K562 (cell line): ENCODE data around the gene HSF4. TPM values are rescaled to one million over a fixed set of nuclear protein-coding genes. Genes with fewer than 3 reads are reported as not detected.

Experiments
- ATF7 ChIP-seq: fragments of 450-650 bp; IDR thresholded peaks from 2 replicates; pipeline ENCODE4 v1.7.1; 2014; ENCODE audit warnings: mild to moderate bottlenecking, moderate library complexity
- CEBPG ChIP-seq, 3 experiments: fragments of 200-800 bp in 1 of 3; sonication (Bioruptor generic) in 1 of 3; sonication (generic) in 1 of 3; formaldehyde crosslinking in 1 of 3; IDR thresholded peaks in 2 of 3; conservative IDR thresholded peaks in 1 of 3; 2 replicates each; pipeline versions ENCODE4 v1.6.1 to v1.8.0; 2016 to 2022; ENCODE audit warnings: missing compliant biosample characterization in 2 of 3, missing genetic modification characterization in 2 of 3, mild to moderate bottlenecking in 1 of 3, missing genetic modification reagents in 1 of 3
- E2F3 ChIP-seq: fragments of 250-450 bp; sonication (Bioruptor Pico); IDR thresholded peaks from 2 replicates; pipeline ENCODE4 v1.4.0; 2020; ENCODE audit warnings: mild to moderate bottlenecking
- ELF1 ChIP-seq: fragments of 200-800 bp; sonication (Bioruptor generic); IDR thresholded peaks from 2 replicates; pipeline ENCODE4 v1.6.1; 2016; ENCODE audit warnings: missing genetic modification characterization, missing compliant biosample characterization
- EP300 ChIP-seq: IDR thresholded peaks from 2 replicates; pipeline ENCODE4 v1.6.1; 2012; ENCODE audit warnings: low read length, improper control_type of control experiment
- ETV6 ChIP-seq, 3 experiments: fragments of 150-350 bp in 1 of 3; sonication (generic) in 1 of 3; formaldehyde crosslinking in 1 of 3; IDR thresholded peaks; 2 replicates each; pipeline versions ENCODE4 v1.6.1 to v1.8.0; 2014 to 2022; ENCODE audit warnings: borderline replicate concordance in 2 of 3, low read depth in 2 of 3, antibody characterized with exemption in 1 of 3, low read length in 1 of 3, mild to moderate bottlenecking in 1 of 3, missing genetic modification reagents in 1 of 3
- L3MBTL2 ChIP-seq: fragments of 450-650 bp; IDR thresholded peaks from 2 replicates; pipeline ENCODE4 v1.6.1; 2016; ENCODE audit warnings: mild to moderate bottlenecking, moderate library complexity
- MTF1 ChIP-seq: fragments of 250-450 bp; sonication (Bioruptor Pico); IDR thresholded peaks from 2 replicates; pipeline ENCODE4 v1.9.0; 2021; ENCODE audit warnings: moderate library complexity, mild to moderate bottlenecking, inconsistent platforms, borderline replicate concordance
- NKRF ChIP-seq: fragments of 450-650 bp; IDR thresholded peaks from 2 replicates; pipeline ENCODE4 v1.6.1; 2016; ENCODE audit warnings: borderline replicate concordance
- NR2C1 ChIP-seq, 2 experiments: fragments of 450-650 bp; IDR thresholded peaks; 2 replicates each; pipeline ENCODE4 v1.6.1; 2017; ENCODE audit warnings: mild to moderate bottlenecking in 2 of 2, antibody characterized with exemption in 1 of 2, inconsistent platforms in 1 of 2, missing compliant biosample characterization in 1 of 2, missing genetic modification characterization in 1 of 2
- NR2C2 ChIP-seq, 2 experiments: fragments of 200-800 bp in 1 of 2; sonication (Bioruptor generic) in 1 of 2; sonication (generic) in 1 of 2; formaldehyde crosslinking in 1 of 2; IDR thresholded peaks; 2 replicates each; pipeline versions ENCODE4 v1.6.1 to v1.8.0; 2016 to 2022; ENCODE audit warnings: mild to moderate bottlenecking in 1 of 2, missing compliant biosample characterization in 1 of 2, missing genetic modification characterization in 1 of 2, missing genetic modification reagents in 1 of 2
- PKNOX1 ChIP-seq: fragments of 450-650 bp; IDR thresholded peaks from 2 replicates; pipeline ENCODE4 v1.6.1; 2016
- RB1 ChIP-seq: fragments of 450-650 bp; IDR thresholded peaks from 2 replicates; pipeline ENCODE4 v1.6.1; 2017; ENCODE audit warnings: low read depth, mild to moderate bottlenecking
- SP1 ChIP-seq: sonication (generic); formaldehyde crosslinking; IDR thresholded peaks from 2 replicates; pipeline ENCODE4 v1.8.1; 2022; ENCODE audit warnings: mild to moderate bottlenecking, missing genetic modification reagents
- SPI1 ChIP-seq: IDR thresholded peaks from 2 replicates; pipeline ENCODE4 v1.6.1; 2011; ENCODE audit warnings: low read depth, low read length, control low read depth, borderline replicate concordance
- TCF7L2 ChIP-seq: fragments of 150-350 bp; IDR thresholded peaks from 2 replicates; pipeline ENCODE4 v1.6.1; 2016; ENCODE audit warnings: low read depth, mild to moderate bottlenecking, low read length, moderate library complexity
- TEAD1 ChIP-seq, 2 experiments: fragments of 450-650 bp in 1 of 2; sonication (generic) in 1 of 2; formaldehyde crosslinking; IDR thresholded peaks; 2 replicates each; pipeline versions ENCODE4 v1.4.0 to v1.8.0; 2020 to 2022; ENCODE audit warnings: mild to moderate bottlenecking in 2 of 2, missing genetic modification reagents in 1 of 2
- TFAM ChIP-seq: fragments of 250-450 bp; sonication (Bioruptor Pico); conservative IDR thresholded peaks from 2 replicates; pipeline ENCODE4 v1.5.0; 2021; ENCODE audit warnings: mild to moderate bottlenecking, moderate library complexity
- ZNF311 ChIP-seq: fragments of 250-450 bp; sonication (Bioruptor Pico); IDR thresholded peaks from 2 replicates; pipeline ENCODE4 v1.4.0; 2020; ENCODE audit warnings: mild to moderate bottlenecking, moderate library complexity
- ZNF507 ChIP-seq: conservative IDR thresholded peaks from 2 replicates; pipeline ENCODE4 v1.6.1; 2017; ENCODE audit warnings: missing genetic modification characterization, missing compliant biosample characterization
- polyA plus RNA-seq, 8 experiments: library from polyadenylated mRNA; depleted of rRNA in 4 of 8; stranded (reverse) in 5 of 8; unstranded in 3 of 8; fragments of >200 nt; fragmentation: Nextera tagmentation in 2 of 8; fragmentation: Illumina TruSeq in 1 of 8; extraction: Ambion mirVana in 2 of 8; extraction: Trizol in 1 of 8; gene quantifications; 2 replicates each; pipeline versions ENCODE4 v1.2.1 to v1.2.3, GENCODE V29; 2011 to 2014; ENCODE audit warnings: inconsistent platforms in 1 of 8, missing spikeins in 1 of 8
- total RNA-seq, 7 experiments: library from RNA; depleted of rRNA in 6 of 7; stranded (reverse); fragments of >200 nt in 6 of 7; fragmentation: Illumina TruSeq in 2 of 7; extraction: Trizol in 2 of 7; gene quantifications; 2 replicates each; pipeline versions ENCODE4 v1.2.1 to v1.2.3, GENCODE V29; 2011 to 2021; ENCODE audit warnings: low replicate concordance in 1 of 7
- TF ChIP-seq, protein P1 (sequence below): sonication (generic); formaldehyde crosslinking; IDR thresholded peaks from 2 replicates; pipeline ENCODE4 v1.9.0; 2022; ENCODE audit warnings: mild to moderate bottlenecking, missing genetic modification reagents

Gene HSF4
- total and polyA plus RNA-seq, 9 of the 15 experiments (the other 6 are each of a cell fraction or from before 2014, with no cell fraction given) = 0.50 to 35.4 (median 8.8) TPM; not detected in 1

GRCh38 chr16:67191995-67192681 lies 27.6 kb downstream of the HSF4 start, which contains the start of gene E2F4 (continued):
- TF ChIP-seq MTF1 (CRISPR knock-in tag) = no peak
- TF ChIP-seq L3MBTL2 = peak; percentile 40; the same call in 1 of the 2 replicates
- TF ChIP-seq NR2C1 (IDR thresholded peaks at IDR 0.05) = 0 out of 2 replicates have a peak, but pooled peaks have one; percentile 15
- TF ChIP-seq NR2C1 (tag; IDR thresholded peaks at IDR 0.05) = peak; percentile 62; the same call in 1 of the 2 replicates
- TF ChIP-seq EP300 = peak; percentile 41; the same call in 1 of the 2 replicates
- TF ChIP-seq CEBPG (CRISPR knock-in tag; IDR thresholded peaks at IDR 0.05) = peak; percentile 37
- TF ChIP-seq CEBPG (tag; conservative IDR thresholded peaks at IDR 0.05 in 1 of 2, IDR thresholded peaks at IDR 0.05 in 1 of 2) = no peak
- peak; percentile 74 for TF ChIP-seq NR2C2 (CRISPR knock-in tag; IDR thresholded peaks at IDR 0.05)
- peak; percentile 84; the same call in 1 of the 2 replicates for TF ChIP-seq NR2C2 (tag; IDR thresholded peaks at IDR 0.05)
- TF ChIP-seq, protein P1, sequence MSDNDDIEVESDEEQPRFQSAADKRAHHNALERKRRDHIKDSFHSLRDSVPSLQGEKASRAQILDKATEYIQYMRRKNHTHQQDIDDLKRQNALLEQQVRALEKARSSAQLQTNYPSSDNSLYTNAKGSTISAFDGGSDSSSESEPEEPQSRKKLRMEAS = peak; percentile 36; the same call in 1 of the 2 replicates
- TF ChIP-seq ELF1 (tag) = peak; percentile 97
- peak; percentile 69 for TF ChIP-seq SP1 (CRISPR knock-in tag)
- TF ChIP-seq RB1 = peak; percentile 78; the same call in 1 of the 2 replicates
- peak; percentile 90 for TF ChIP-seq SPI1
- TF ChIP-seq TEAD1 (CRISPR knock-in tag; IDR thresholded peaks at IDR 0.05) = 0 out of 4 replicates have a peak, but pooled peaks of 1 of the 2 experiments have one; percentile 42
- no peak for TF ChIP-seq TFAM (CRISPR knock-in tag)
- no peak for TF ChIP-seq ZNF311 (CRISPR knock-in tag)
- peak; percentile 44 for TF ChIP-seq PKNOX1
- 0 out of 2 replicates have a peak, but pooled peaks have one; percentile 25 for TF ChIP-seq E2F3
- peak; percentile 52; the same call in 1 of the 2 replicates for TF ChIP-seq ATF7
- TF ChIP-seq TCF7L2 = no peak
- peak; percentile 79 for TF ChIP-seq NKRF
- peak; percentile 97 for TF ChIP-seq ETV6 (IDR thresholded peaks at IDR 0.05; ENCODE audit: borderline replicate concordance in 1 of 2, low read depth in 2 of 2, low read length in 1 of 2)
- TF ChIP-seq ETV6 (CRISPR knock-in tag; IDR thresholded peaks at IDR 0.05; ENCODE audit: borderline replicate concordance) = no peak
- no peak for TF ChIP-seq ZNF507
